ENCODE measurements around the gene MAGIX.

The MAGIX gene

DNA sequence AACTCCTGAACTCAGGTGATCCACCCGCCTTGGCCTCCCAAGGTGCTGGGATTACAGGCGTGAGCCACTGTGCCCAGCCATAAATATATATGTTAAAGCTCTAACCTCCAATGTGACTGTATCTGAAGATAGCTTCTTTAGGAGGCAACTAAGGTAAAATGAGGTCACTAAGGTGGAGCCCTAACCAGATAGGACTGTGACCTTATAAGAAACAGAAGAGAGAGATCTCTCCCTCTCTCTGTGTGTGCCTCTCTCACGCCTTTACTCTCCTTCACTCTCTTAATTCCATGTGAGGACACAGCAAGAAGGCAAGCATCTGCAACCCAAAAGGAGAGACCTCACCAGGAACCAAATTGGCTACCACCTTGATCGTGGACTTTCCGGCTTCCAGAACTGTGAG is 926 bp upstream of the MAGIX start:
- no peak overlapping the region for H3K4me3 ChIP-seq (ENCODE audit: low read depth, low read length)
- no peak for TF ChIP-seq ZNF654 (tag by site-specific recombination; IDR thresholded peaks at IDR 0.05; ENCODE audit: low read depth)
- TF ChIP-seq, protein P1, sequence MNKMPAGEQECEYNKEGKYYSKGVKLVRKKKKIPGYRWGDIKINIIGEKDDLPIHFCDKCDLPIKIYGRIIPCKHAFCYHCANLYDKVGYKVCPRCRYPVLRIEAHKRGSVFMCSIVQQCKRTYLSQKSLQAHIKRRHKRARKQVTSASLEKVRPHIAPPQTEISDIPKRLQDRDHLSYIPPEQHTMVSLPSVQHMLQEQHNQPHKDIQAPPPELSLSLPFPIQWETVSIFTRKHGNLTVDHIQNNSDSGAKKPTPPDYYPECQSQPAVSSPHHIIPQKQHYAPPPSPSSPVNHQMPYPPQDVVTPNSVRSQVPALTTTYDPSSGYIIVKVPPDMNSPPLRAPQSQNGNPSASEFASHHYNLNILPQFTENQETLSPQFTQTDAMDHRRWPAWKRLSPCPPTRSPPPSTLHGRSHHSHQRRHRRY (tag by site-specific recombination; IDR thresholded peaks at IDR 0.05), result no peak
- POLR2A ChIA-PET, result no interaction called here
- CTCF ChIA-PET, result interaction anchor here (0.6 to 1.5 kb wide), 5 partner anchors 19 to 204 kb away, joined by 4 to 5 read pairs (median 4); no protein-coding TSS in a partner anchor
- no peaks in the 10 kb centered on the region for H3K36me3 ChIP-seq (ENCODE audit: control insufficient read depth in 2 of 2, insufficient read depth in 1 of 2, low read length in 2 of 2)
- no peaks in the 10 kb centered on the region for H3K9me3 ChIP-seq (ENCODE audit: control insufficient read depth, insufficient read depth, low read depth, low read length)
- peaks cover 1% of the 10 kb centered on the region for H3K4me1 ChIP-seq (ENCODE audit: control insufficient read depth, insufficient read depth, low read length)
- H3K27ac ChIP-seq (ENCODE audit: extremely low read depth, low read depth, low read length), result no peak overlapping the region

DNA sequence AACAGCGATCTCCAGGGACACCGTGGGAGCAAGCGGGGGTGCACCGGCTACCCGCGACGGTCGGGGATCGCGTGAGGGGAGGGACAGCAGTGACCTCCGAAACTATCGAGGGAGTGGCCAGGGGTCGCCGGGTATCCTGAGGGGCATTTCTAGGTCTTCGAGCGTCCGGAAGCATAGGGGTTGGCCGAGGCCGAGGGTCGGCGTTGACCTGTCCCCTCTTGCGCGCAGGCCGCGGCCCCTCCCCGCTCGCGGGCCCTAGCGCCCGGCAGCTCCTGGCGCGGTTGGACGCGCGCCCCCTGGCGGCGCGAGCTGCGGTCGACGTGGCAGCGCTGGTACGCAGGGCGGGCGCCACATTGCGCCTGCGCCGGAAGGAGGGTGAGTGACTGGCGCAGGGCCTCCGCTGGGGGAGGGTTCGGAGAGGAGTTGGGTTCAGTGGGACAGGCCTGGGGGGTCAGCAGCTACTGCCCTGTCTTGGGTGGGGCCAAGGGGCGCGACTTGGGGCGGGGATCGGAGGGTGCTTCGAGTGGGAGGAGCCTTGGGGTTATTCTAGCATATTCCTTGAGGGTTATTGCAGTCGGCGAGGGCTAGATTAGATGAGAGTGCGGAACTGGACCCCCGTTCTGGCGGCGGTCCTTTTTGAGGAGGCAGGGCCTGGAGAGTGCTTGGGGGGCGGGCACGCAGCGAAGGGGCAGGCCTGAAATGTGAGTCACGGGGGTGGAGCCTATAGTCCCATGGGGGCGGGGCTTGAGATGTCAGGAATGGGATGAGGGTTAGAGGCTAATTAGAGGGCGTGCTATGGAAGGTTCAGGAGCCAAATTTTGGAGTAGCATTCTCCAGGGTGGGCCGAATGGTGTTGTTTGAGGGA is 1.2 kb downstream of the MAGIX start:
- Histone ChIP-seq H3K9me3 (ENCODE audit: control insufficient read depth, insufficient read depth, low read depth, low read length) (no peaks in the 10 kb centered on the region), H3K4me3 (ENCODE audit: low read depth, low read length) (peak overlapping the region; percentile 32), H3K27ac (ENCODE audit: extremely low read depth, low read depth, low read length) (peak overlapping the region; percentile 73), H3K36me3 (ENCODE audit: control insufficient read depth in 2 of 2, insufficient read depth in 1 of 2, low read length in 2 of 2) (no peaks in the 10 kb centered on the region), H3K4me1 (ENCODE audit: control insufficient read depth, insufficient read depth, low read length) (peaks cover 7% of the 10 kb centered on the region)
- POLR2A ChIA-PET, result interaction anchor here (1.5 kb wide), 1 partner anchor 27 kb away, joined by 4 read pairs; no protein-coding TSS in a partner anchor
- CTCF ChIA-PET, result interaction anchor here (0.7 to 1.6 kb wide), 8 partner anchors 8 to 29 kb away, joined by 3 to 5 read pairs (median 4); partner anchors contain the start of gene PLP2
- no peak for TF ChIP-seq ZNF23 (tag by site-specific recombination; IDR thresholded peaks at IDR 0.05; ENCODE audit: borderline replicate concordance)
- TF ChIP-seq ZNF837 (tag by site-specific recombination; IDR thresholded peaks at IDR 0.05), result no peak
- TF ChIP-seq KLF9 (tag by site-specific recombination; IDR thresholded peaks at IDR 0.05; ENCODE audit: low read depth), result peak; percentile 80
- TF ChIP-seq, protein P2, sequence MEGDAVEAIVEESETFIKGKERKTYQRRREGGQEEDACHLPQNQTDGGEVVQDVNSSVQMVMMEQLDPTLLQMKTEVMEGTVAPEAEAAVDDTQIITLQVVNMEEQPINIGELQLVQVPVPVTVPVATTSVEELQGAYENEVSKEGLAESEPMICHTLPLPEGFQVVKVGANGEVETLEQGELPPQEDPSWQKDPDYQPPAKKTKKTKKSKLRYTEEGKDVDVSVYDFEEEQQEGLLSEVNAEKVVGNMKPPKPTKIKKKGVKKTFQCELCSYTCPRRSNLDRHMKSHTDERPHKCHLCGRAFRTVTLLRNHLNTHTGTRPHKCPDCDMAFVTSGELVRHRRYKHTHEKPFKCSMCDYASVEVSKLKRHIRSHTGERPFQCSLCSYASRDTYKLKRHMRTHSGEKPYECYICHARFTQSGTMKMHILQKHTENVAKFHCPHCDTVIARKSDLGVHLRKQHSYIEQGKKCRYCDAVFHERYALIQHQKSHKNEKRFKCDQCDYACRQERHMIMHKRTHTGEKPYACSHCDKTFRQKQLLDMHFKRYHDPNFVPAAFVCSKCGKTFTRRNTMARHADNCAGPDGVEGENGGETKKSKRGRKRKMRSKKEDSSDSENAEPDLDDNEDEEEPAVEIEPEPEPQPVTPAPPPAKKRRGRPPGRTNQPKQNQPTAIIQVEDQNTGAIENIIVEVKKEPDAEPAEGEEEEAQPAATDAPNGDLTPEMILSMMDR (tag by site-specific recombination; IDR thresholded peaks at IDR 0.05), result peak; percentile 52; the same call in 1 of the 2 replicates
- TF ChIP-seq ZNF155 (tag by site-specific recombination; IDR thresholded peaks at IDR 0.05), result no peak
- no peak for TF ChIP-seq PRDM1 (tag by site-specific recombination; IDR thresholded peaks at IDR 0.05)
- no peak for TF ChIP-seq ZNF221 (tag by site-specific recombination; IDR thresholded peaks at IDR 0.05; ENCODE audit: borderline replicate concordance)
- TF ChIP-seq ZNF324 (tag by site-specific recombination; IDR thresholded peaks at IDR 0.05), result peak; percentile 15; the same call in 1 of the 2 replicates
- TF ChIP-seq, protein P3, sequence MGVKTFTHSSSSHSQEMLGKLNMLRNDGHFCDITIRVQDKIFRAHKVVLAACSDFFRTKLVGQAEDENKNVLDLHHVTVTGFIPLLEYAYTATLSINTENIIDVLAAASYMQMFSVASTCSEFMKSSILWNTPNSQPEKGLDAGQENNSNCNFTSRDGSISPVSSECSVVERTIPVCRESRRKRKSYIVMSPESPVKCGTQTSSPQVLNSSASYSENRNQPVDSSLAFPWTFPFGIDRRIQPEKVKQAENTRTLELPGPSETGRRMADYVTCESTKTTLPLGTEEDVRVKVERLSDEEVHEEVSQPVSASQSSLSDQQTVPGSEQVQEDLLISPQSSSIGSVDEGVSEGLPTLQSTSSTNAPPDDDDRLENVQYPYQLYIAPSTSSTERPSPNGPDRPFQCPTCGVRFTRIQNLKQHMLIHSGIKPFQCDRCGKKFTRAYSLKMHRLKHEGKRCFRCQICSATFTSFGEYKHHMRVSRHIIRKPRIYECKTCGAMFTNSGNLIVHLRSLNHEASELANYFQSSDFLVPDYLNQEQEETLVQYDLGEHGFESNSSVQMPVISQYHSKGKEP (tag by site-specific recombination; IDR thresholded peaks at IDR 0.05), result no peak
- no peak for TF ChIP-seq ZNF133 (tag by site-specific recombination; IDR thresholded peaks at IDR 0.05)
- no peak for TF ChIP-seq HOXA7 (CRISPR knock-in tag; IDR thresholded peaks at IDR 0.05; ENCODE audit: borderline replicate concordance)
- peak; percentile 66; the same call in 1 of the 2 replicates for TF ChIP-seq ZNF366 (tag by site-specific recombination; conservative IDR thresholded peaks at IDR 0.05)
- TF ChIP-seq, protein P4, sequence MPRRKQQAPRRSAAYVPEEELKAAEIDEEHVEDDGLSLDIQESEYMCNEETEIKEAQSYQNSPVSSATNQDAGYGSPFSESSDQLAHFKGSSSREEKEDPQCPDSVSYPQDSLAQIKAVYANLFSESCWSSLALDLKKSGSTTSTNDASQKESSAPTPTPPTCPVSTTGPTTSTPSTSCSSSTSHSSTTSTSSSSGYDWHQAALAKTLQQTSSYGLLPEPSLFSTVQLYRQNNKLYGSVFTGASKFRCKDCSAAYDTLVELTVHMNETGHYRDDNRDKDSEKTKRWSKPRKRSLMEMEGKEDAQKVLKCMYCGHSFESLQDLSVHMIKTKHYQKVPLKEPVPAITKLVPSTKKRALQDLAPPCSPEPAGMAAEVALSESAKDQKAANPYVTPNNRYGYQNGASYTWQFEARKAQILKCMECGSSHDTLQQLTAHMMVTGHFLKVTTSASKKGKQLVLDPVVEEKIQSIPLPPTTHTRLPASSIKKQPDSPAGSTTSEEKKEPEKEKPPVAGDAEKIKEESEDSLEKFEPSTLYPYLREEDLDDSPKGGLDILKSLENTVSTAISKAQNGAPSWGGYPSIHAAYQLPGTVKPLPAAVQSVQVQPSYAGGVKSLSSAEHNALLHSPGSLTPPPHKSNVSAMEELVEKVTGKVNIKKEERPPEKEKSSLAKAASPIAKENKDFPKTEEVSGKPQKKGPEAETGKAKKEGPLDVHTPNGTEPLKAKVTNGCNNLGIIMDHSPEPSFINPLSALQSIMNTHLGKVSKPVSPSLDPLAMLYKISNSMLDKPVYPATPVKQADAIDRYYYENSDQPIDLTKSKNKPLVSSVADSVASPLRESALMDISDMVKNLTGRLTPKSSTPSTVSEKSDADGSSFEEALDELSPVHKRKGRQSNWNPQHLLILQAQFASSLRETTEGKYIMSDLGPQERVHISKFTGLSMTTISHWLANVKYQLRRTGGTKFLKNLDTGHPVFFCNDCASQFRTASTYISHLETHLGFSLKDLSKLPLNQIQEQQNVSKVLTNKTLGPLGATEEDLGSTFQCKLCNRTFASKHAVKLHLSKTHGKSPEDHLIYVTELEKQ (tag by site-specific recombination; IDR thresholded peaks at IDR 0.05; ENCODE audit: borderline replicate concordance), result no peak
- TF ChIP-seq ZNF610 (tag by site-specific recombination; IDR thresholded peaks at IDR 0.05; ENCODE audit: borderline replicate concordance), result no peak
- no peak for TF ChIP-seq ZNF302 (tag by site-specific recombination; IDR thresholded peaks at IDR 0.05; ENCODE audit: low read depth)
- TF ChIP-seq, protein P5, sequence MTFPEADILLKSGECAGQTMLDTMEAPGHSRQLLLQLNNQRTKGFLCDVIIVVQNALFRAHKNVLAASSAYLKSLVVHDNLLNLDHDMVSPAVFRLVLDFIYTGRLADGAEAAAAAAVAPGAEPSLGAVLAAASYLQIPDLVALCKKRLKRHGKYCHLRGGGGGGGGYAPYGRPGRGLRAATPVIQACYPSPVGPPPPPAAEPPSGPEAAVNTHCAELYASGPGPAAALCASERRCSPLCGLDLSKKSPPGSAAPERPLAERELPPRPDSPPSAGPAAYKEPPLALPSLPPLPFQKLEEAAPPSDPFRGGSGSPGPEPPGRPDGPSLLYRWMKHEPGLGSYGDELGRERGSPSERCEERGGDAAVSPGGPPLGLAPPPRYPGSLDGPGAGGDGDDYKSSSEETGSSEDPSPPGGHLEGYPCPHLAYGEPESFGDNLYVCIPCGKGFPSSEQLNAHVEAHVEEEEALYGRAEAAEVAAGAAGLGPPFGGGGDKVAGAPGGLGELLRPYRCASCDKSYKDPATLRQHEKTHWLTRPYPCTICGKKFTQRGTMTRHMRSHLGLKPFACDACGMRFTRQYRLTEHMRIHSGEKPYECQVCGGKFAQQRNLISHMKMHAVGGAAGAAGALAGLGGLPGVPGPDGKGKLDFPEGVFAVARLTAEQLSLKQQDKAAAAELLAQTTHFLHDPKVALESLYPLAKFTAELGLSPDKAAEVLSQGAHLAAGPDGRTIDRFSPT (tag by site-specific recombination; IDR thresholded peaks at IDR 0.05), result peak; percentile 75; the same call in 1 of the 2 replicates
- TF ChIP-seq, protein P6, sequence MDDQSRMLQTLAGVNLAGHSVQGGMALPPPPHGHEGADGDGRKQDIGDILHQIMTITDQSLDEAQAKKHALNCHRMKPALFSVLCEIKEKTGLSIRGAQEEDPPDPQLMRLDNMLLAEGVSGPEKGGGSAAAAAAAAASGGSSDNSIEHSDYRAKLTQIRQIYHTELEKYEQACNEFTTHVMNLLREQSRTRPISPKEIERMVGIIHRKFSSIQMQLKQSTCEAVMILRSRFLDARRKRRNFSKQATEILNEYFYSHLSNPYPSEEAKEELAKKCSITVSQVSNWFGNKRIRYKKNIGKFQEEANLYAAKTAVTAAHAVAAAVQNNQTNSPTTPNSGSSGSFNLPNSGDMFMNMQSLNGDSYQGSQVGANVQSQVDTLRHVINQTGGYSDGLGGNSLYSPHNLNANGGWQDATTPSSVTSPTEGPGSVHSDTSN (CRISPR knock-in tag; IDR thresholded peaks at IDR 0.05), result peak; percentile 43; the same call in 1 of the 2 replicates
- TF ChIP-seq ZNF140 (tag by site-specific recombination; IDR thresholded peaks at IDR 0.05), result no peak
- TF ChIP-seq ZFP41 (tag by site-specific recombination; IDR thresholded peaks at IDR 0.05; ENCODE audit: borderline replicate concordance), result no peak

Data from HEK293 (cell line).